Left lobe of liver (tissue), 2 donors: ENCODE results near the gene FGF7. TPM values are rescaled to one million over a fixed set of nuclear protein-coding genes. Genes with fewer than 3 reads are reported as not detected.
A peak's percentile ranks its signal among the peaks of the same experiment; 100 is the strongest.
"Not testable (repeated sequence)": the region's sequence is repeated elsewhere in the genome, so short reads cannot be mapped to it uniquely, and the experiment has no call there.

Experiments
- ATAC-seq: fragments of 200-7000 bp; cut with Tn5 transposase; one replicate; pipeline ENCODE4 v1.9.1; 2020; ENCODE audit warnings: mild to moderate bottlenecking, moderate library complexity
- DNase-seq: peaks from one replicate; pipeline ENCODE4 v3.0.0-alpha.2; 2020; ENCODE audit warnings: low spot score
- total RNA-seq: library from RNA; stranded (reverse); gene quantifications from one replicate; pipeline ENCODE4 v1.2.1, GENCODE V29; 2021
- donor health status: DM: no; HTN: no; CAD: no; lungs with moderate emphysema.
- donor health status: DM: no; HTN: yes; CAD: no.

FGF7 gene
- total RNA-seq, 1 donor from 2014 or later = 0.30 TPM

DNA sequence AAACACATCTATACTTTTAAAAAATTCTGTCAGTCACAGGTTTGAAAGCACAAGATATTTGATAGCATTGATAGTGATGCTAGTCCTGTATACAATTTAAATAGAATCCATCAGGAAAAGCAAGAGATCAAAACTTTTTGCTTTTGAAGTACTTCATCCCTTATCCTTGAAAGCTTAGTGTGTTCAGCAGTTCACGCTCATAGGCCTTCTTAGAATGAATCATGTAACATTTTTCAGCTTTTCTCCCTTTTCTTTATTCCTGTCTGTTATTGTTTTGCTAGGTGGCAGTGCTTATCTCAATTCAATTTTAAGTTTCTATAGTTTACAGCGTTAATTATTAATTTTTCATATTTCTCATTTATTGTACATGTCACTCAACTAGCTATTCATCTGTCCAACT lies 69.1 kb downstream of the FGF7 start:
- ATAC-seq (no peak), DNase-seq (no peak)

DNA sequence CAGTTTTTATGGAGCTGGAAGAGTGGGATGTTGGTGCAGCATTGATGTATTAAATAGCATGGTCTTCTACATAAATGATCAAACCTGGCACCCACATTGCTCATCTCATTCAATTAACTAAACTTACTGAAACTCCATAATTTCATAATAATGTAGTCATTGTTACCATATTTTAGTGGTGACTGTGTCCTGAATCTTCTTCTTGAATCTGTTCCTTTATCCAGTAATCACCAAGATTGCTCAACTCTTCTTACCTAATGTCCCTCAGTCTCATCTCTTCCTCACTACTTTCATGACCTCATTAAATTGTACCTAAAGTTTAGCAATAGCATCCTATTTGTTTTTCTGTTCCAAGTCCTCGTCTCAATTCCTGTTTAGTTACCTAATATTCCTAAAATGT lies 69.8 kb downstream of the FGF7 start:
- ATAC-seq (no peak), DNase-seq (no peak)

- DNase-seq (no peak), ATAC-seq (no peak)
Observed at GRCh38 chr15:49494842-49495241, 71.8 kb downstream of the FGF7 start.

DNA sequence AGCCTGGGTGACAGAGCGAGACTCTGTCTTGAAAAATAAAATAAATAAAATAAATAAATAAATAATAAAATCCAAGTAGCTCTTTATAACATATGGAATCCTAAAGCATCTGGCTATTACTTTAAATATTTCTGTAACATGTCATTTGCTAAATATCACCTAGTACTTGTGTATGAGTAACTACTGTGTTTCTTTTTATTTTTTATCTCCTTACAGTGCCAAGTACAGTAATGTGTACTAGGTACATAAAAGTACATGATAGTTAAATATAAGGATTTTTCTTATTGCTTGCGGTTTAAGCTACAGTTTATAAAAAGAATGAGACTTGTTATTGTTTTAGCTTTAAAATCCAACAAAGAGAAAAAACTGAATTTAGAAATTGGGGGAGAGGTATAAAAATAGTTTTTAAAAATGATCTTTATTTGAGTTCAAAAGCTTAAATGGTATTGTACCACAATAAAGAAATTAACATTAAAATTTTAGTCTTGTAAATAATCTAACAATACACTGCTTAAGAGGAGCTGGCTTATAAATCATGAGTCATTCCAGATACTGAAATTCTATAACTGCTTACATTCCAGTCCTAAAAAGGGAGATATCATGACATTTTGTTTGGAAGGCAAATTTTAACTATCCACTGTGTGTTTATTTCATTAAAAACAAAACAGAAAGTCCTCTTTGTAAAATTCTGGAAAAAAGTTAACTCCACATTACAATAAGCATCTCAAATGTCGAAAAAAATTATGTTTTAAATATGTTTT lies 73.1 kb downstream of the FGF7 start:
- DNase-seq (no peak), ATAC-seq (no peak)

DNA sequence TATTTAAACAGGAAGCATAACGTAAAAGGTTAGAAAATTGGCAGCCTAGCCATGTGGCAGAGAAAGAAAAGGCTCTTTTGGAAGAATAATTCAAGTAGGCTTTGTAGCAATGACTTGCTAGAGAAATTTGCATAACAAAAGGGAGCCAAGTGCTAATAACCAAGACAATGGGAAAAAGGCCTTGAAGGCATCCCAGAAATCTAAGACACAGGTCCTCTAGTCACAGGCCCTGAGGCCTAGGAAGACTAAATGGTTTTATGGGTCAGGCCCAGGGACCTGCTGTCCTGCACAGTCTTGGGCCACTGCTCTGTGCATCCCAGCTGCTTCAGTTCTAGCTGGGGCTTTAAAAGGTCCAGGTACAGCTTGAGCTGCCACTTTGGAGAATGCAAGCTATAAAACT lies 78.5 kb downstream of the FGF7 start:
- ATAC-seq = no peak

GRCh38 chr15:49506341-49506740 lies 83.3 kb downstream of the FGF7 start:
- DNase-seq (no peak), ATAC-seq (no peak)

More for the DNA sequence above, 78.5 kb downstream of the FGF7 start:
- DNase-seq = no peak

GRCh38 chr15:49507261-49507660 lies 84.2 kb downstream of the FGF7 start:
- DNase-seq (no peak), ATAC-seq (no peak)

DNA sequence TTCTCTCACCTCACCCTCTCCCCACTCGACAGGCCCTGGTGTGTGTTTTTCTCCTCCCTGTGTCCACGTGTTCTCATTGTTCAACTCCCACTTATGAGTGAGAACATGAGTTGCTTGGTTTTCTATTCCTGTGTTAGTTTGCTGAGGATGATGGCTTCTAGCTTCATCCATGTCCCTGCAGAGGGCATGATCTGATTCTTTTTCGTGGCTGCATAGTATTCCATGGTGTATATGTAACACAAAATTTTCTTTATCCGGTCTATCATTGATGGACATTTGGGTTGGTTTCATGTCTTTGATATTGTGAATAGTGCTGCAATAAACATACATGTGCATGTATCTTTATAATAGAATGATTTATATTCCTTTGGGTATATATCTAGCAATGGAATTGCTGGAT lies 89.7 kb downstream of the FGF7 start:
- not testable (repeated sequence) for DNase-seq, ATAC-seq

DNA sequence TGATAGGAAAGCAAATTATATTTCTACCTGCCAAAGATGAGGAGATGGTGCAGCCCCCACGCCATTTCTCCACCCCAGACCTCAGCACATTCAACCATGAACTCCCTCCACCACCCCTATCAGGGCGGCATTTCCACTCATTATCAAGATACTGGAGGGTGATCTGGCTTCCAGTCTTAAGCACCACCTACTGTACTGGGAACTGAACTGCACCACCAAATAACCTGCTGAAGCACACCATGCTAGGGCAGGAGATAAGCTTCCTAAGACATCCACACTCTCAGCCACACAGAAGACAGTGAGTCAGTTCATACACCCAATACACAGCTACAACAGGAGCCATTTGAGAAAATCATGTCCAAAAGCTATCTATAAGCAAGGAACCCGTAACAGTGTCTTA lies 98.8 kb downstream of the FGF7 start:
- no peak for DNase-seq
- peak; percentile 88 for ATAC-seq

- ATAC-seq (no peak), DNase-seq (no peak)
Observed at GRCh38 chr15:49528289-49528688, 105.2 kb downstream of the FGF7 start.

DNA sequence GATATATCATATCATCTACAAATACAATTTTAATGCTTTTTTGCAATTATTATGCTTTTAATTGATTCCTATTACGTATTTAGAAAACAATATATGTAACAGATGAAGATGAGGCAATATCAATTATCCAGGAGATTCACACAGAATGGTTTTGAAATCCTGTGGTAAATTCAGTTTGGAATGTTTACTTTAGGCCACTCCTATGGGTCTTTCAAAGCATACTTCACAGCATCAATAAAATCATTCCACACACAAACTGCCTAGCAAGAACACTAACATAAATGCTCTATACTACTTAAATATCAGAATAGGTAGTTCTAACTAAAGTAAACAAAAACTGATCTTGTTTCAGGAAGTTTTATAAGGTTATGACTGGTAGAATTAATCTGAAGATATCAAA lies 107.0 kb downstream of the FGF7 start:
- ATAC-seq = no peak
- no peak for DNase-seq

Other genes with a start within 250 kb of the FGF7 start
- gene FAM227B, start 197.6 kb downstream of the FGF7 start, total RNA-seq = 2.6 TPM
- 9.8 TPM for gene DTWD1, start 197.8 kb downstream of the FGF7 start, total RNA-seq